SK-N-MC (cell line): ENCODE results near the gene THY1.

Experiments
- DNase-seq: peaks from one replicate; pipeline ENCODE4 v3.0.0-alpha.2; 2011; ENCODE audit warnings: low read depth, low spot score
- H3K27ac ChIP-seq: fragments of 200-600 bp; sonication (generic); 2 replicates; pipeline ENCODE4 v1.5.1; 2016; ENCODE audit warnings: mixed run types
- H3K36me3 ChIP-seq: fragments of 200-600 bp; sonication (generic); 2 replicates; pipeline ENCODE4 v1.6.1; 2017; ENCODE audit warnings: antibody characterized with exemption, low read length, mixed read lengths; ENCODE audit not compliant: insufficient read depth
- H3K4me3 ChIP-seq: fragments of 200-600 bp; sonication (generic); 2 replicates; pipeline ENCODE4 v1.5.1; 2016
- H3K9ac ChIP-seq: fragments of 200-600 bp; sonication (generic); 2 replicates; pipeline ENCODE4 v1.8.0; 2017; ENCODE audit warnings: mixed run types, mixed read lengths; ENCODE audit not compliant: insufficient read length
- H3K9me3 ChIP-seq: fragments of 200-600 bp; sonication (generic); 2 replicates; pipeline ENCODE4 v1.6.1; 2017; ENCODE audit warnings: low read depth, mild to moderate bottlenecking, antibody characterized with exemption, low read length, moderate library complexity, mixed read lengths
- EZH2 ChIP-seq: fragments of 200-600 bp; sonication (generic); IDR thresholded peaks from one replicate; pipeline ENCODE4 v1.6.1; 2017; ENCODE audit warnings: antibody characterized with exemption
- FOXP2 ChIP-seq: optimal IDR thresholded peaks from 2 replicates; pipeline ENCODE3; 2011; ENCODE audit warnings: mild to moderate bottlenecking, moderate library complexity; ENCODE audit not compliant: insufficient read depth; ENCODE audit errors: extremely low read length, control extremely low read depth
- POLR2AphosphoS5 ChIP-seq: IDR thresholded peaks from 2 replicates; pipeline ENCODE4 v1.6.1; 2012; ENCODE audit warnings: mild to moderate bottlenecking, low read depth, low read length, borderline replicate concordance

The THY1 gene

DNA sequence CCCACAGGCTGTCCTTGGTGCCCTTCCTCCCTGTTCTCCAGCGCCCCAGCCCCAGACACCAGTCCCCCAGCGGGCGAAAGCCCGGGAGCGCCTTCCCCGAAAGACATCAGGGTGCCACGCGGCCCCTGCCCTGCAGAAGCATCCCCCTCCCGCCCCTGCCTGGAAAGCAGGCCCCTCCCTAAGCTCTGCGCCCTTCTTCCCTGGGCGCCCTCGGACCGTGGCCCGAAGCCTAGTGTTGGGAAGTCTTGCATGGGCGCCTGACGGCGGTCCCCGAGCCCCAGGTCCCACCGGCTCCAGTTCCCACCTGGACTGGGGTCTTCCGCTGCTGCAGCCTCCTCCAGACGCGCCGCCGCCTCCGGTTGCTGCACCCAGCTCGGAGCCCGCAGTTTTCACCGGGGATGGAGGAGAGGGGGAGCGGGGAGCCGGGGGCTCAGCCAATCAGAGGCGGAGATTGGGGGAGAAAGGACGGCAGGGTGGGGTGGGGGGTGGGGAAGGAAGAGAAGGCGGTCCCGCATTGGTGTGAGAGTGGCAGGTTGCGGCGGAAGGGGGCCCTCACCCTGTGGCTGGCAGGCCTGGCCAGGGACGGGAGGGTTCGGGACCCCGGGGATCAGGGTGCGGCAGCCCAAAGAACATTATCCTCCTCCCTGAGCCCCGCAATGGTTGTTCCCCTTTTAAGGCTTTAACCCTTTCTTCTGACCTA lies at the start of gene THY1:
TSS of gene THY1 (minus strand) at position 364 of the 700 bp plus-strand sequence. CDS start 2,267 bp downstream, outside the sequence.
- no peak for DNase-seq
- peaks cover 19% of the 10 kb centered on the region for H3K36me3 ChIP-seq
- H3K27ac ChIP-seq: no peak within 1 kb of the TSS
- no peaks in the 10 kb centered on the region for H3K9me3 ChIP-seq
- peak within 1 kb of the TSS; percentile 67 for H3K9ac ChIP-seq
- H3K4me3 ChIP-seq: peak within 1 kb of the TSS; percentile 97
- no peak for TF ChIP-seq EZH2
- TF ChIP-seq POLR2AphosphoS5: peak; percentile 76; the same call in 1 of the 2 replicates
- no peak for TF ChIP-seq FOXP2

DNA sequence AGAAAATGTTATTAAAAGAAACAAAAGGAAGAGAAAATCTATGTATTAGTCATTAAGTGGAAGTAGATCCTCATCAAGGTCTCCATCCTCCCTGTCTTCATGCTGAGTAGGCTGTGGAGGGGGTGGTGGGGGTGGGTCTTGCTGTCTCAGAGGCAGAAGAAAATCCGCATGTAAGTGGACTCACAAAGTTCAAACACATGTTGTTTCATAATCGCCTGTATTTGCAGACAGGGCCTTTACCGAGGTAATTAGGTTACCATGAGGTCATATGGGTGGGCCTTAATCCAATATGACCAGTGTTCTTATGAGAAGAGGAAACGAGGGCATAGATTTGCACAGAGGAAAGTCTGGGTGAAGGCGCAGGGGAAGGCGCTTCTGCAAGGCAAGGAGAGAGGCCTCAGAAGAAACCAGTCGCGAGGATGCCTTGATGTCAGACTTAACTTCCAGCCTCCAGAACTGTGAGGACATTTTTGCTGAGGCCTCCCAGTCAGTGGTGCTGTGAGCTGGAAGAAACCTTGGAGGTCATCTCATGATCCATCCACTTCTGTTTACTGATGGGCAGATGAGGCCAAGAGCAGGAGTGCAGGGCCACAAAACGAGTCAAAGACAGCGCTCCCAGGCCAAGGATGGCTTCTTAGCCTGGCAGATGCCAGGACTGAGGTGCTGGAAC lies 49.3 kb upstream of the THY1 start:
- DNase-seq: no peak
- no peak overlapping the region for H3K9ac ChIP-seq
- TF ChIP-seq EZH2: no peak
- TF ChIP-seq FOXP2: no peak
- no peak for TF ChIP-seq POLR2AphosphoS5
- no peak overlapping the region for H3K4me3 ChIP-seq
- H3K9me3 ChIP-seq: no peaks in the 10 kb centered on the region
- no peak overlapping the region for H3K27ac ChIP-seq
- H3K36me3 ChIP-seq: no peaks in the 10 kb centered on the region

DNA sequence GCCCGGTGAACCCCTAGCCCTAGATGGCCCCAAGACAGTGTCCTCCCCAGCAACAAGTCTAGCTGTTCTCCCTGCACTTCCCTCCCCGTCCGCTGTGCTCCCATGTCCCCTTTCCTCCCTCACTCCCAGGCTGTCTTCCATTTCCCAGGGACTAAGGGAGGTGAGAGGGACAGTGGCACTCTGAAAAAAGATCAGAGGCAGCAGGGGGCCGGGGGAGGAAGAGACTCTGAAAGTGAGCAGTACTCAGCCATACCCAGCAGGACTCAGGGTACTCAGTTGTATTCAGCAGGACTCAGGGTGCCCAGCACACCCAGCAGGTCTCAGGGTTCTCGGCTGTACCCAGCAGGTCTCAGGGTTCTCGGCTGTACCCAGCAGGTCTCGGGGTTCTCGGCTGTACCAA lies 48.4 kb upstream of the THY1 start:
- Histone ChIP-seq H3K36me3 (no peaks in the 10 kb centered on the region), H3K27ac (no peak overlapping the region), H3K9ac (no peak overlapping the region), H3K4me3 (no peak overlapping the region), H3K9me3 (no peaks in the 10 kb centered on the region; the same call in 1 of the 2 replicates)
- TF ChIP-seq EZH2: no peak
- no peak for TF ChIP-seq FOXP2
- TF ChIP-seq POLR2AphosphoS5: no peak
- DNase-seq: no peak

DNA sequence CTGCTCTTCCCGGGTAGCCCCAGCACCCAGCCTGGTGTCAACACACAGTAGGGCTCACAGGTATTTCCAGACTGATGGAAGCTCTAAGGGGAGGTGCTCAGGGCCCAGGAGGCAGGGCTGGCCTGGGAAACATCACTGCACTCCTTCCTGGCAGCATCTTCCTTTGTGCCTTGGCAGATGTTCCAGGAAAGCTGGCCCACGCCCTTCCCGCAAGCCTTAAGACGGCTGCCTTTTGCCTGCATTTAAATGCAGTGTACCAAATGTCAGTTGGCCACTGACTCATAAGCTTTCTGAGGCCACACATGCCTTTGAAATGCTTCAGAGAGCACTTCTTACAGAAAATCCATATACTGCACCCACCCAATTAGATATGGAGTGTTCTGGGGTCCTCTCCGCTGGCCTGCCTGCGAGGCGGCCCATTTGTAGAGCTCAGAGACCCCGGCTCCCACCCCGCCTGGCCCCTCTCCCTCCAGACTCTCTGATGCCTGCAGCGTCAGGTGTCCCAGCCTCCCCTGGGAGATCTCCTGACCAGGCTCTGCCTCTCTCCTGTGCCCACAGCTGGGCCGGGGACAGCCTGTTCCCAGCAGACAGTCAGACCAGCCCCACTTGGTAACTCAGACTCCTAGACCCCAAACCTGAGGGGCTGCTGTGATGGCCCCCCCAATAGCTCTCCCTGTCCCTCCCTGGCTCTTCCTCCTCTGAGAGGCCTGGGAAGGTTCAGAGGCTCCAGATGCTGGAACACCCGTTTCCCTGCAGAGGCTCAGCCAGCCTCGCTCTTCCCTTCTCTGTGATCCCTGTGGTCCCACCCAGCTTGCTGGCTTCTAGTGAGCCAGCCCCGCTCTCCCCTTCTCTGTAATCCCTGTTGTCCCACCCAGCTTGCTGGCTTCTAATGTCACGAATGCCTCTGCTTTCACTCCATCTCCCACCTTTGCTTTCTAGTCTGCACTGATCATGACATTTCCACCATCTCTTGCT lies 47.6 kb upstream of the THY1 start:
- no peak overlapping the region for H3K27ac ChIP-seq
- TF ChIP-seq POLR2AphosphoS5: no peak
- TF ChIP-seq FOXP2: no peak
- no peak for TF ChIP-seq EZH2
- no peak overlapping the region for H3K9ac ChIP-seq
- no peaks in the 10 kb centered on the region; the same call in 1 of the 2 replicates for H3K9me3 ChIP-seq
- no peak for DNase-seq
- H3K4me3 ChIP-seq: no peak overlapping the region
- no peaks in the 10 kb centered on the region for H3K36me3 ChIP-seq

DNA sequence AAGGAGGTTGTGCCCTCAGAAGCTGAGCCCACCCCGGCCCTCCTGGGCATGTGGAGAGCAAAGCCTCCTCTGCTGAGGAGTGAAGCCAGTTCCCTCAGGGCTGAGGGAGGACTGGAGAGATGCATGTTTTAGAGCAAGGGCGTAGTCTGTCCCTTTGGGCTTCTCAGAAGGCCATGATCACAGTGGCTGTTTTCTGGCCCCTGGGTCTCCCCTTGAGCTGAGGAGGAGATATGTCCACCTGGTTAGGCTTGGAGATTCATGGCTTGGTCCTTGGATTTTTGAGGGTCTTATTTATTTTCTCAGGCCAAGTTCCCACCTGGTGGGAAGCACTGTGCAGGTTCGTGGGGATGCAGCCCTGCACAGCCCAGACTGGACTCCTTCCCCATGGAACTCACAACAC lies 46.5 kb upstream of the THY1 start:
- H3K9ac ChIP-seq: no peak overlapping the region
- TF ChIP-seq EZH2 (no peak), POLR2AphosphoS5 (no peak), FOXP2 (no peak)
- H3K27ac ChIP-seq: no peak overlapping the region
- no peaks in the 10 kb centered on the region; the same call in 1 of the 2 replicates for H3K9me3 ChIP-seq
- H3K36me3 ChIP-seq: no peaks in the 10 kb centered on the region
- no peak overlapping the region for H3K4me3 ChIP-seq
- no peak for DNase-seq

DNA sequence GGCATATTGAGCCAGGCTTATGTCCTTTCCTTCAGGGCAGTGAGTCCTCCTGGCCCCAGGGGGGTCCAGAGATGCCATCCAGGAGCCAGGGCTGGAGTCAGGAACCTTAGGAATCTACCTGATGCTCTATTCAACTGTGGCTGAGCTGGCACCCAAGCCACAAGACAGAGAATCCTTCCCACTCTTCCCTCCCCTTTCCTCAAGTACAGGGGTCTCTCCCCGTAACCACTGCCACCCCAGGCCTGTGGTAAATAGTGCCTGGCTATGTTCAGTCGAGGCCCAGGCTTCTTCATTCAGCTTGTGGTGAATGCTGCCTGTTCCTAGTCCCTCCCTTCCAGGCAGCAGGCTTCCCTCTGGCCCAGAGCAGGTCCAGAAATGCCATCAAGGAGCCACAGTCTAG lies 45.5 kb upstream of the THY1 start:
- Histone ChIP-seq H3K36me3 (no peaks in the 10 kb centered on the region), H3K4me3 (no peak overlapping the region), H3K27ac (no peak overlapping the region), H3K9me3 (no peaks in the 10 kb centered on the region; the same call in 1 of the 2 replicates), H3K9ac (no peak overlapping the region)
- no peak for TF ChIP-seq FOXP2
- TF ChIP-seq EZH2: no peak
- no peak for TF ChIP-seq POLR2AphosphoS5
- no peak for DNase-seq

DNA sequence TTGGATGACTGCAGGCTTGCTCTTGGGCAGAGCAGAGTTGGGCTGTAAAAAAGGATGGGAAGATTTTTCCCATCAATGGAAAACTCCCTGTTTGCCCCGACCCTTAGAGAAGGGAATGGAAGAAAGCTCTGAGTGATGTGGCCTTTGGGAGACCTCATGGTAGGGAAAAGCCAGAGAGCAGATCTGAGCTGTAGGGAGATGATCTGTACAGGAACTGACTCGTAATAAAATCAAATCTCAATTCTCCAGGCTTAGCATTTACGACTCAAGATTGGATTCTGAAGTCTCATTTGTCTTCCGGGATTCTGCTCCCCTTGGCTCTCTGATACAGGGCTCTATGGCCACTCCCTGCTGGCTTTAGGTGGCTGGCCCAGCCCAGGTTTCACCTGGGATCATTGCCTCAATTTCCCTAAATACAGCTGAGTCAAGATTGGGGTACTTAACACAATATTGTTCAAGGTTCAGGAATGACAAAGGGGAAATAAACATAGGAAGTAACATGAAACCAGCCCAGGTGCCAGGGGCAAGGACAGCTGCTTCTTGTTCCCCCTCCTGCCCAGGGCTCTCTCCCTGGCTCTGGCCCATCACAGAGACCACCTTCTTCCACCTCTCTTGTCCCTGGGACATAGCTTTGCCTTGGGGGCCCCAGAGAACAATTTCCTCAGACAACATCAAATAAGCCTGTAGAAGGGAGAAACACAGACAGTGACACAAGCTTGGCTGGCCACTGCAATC lies 38.4 kb upstream of the THY1 start:
- no peak for DNase-seq
- no peak overlapping the region for H3K9ac ChIP-seq
- no peaks in the 10 kb centered on the region for H3K36me3 ChIP-seq
- TF ChIP-seq FOXP2: no peak
- no peak for TF ChIP-seq EZH2
- TF ChIP-seq POLR2AphosphoS5: no peak
- no peaks in the 10 kb centered on the region; the same call in 1 of the 2 replicates for H3K9me3 ChIP-seq
- H3K27ac ChIP-seq: no peak overlapping the region
- no peak overlapping the region for H3K4me3 ChIP-seq
